Activated CD4-positive, alpha-beta memory T cell treated with anti-CD3 and anti-CD28 coated beads, Interleukin-2, amount 10 ng/mL, durations not matched to agents 7 days and 5 days (primary cell): Measurements from ENCODE around the gene NHLRC4. TPM values are rescaled to one million over a fixed set of nuclear protein-coding genes. Genes with fewer than 3 reads are reported as not detected.
"Not testable (repeated sequence)": the region's sequence is repeated elsewhere in the genome, so short reads cannot be mapped to it uniquely, and the experiment has no call there.

ENCODE experiments used
- CTCF ChIA-PET: fragments of 350-600 bp; sonication (Branson Sonifier 250); formaldehyde crosslinking; loops from one replicate; lab custom pipeline; 2021; ENCODE audit warnings: antibody characterized with exemption, inconsistent platforms; lab: Charles Lee
- POLR2A ChIA-PET: fragments of 350-600 bp; sonication (Branson Sonifier 250); formaldehyde crosslinking; loops from one replicate; lab custom pipeline; 2021; ENCODE audit warnings: antibody characterized with exemption; lab: Charles Lee
- DNase-seq: peaks from one replicate; pipeline ENCODE4 v3.0.0-alpha.2; 2020
- H3K27ac Mint-ChIP-seq: one replicate; pipeline ENCODE4 v1.8.0; 2021; ENCODE audit warnings: mild to moderate bottlenecking, mixed read lengths
- H3K27me3 Mint-ChIP-seq: one replicate; pipeline ENCODE4 v1.8.0; 2021; ENCODE audit warnings: mixed read lengths
- H3K36me3 Mint-ChIP-seq: one replicate; pipeline ENCODE4 v1.8.0; 2021; ENCODE audit warnings: low read depth, mixed read lengths
- H3K4me1 Mint-ChIP-seq: one replicate; pipeline ENCODE4 v1.8.0; 2021; ENCODE audit warnings: mixed read lengths
- H3K4me3 Mint-ChIP-seq: one replicate; pipeline ENCODE4 v1.8.0; 2021; ENCODE audit warnings: mild to moderate bottlenecking, mixed read lengths
- H3K9me3 Mint-ChIP-seq: one replicate; pipeline ENCODE4 v1.8.0; 2021; ENCODE audit warnings: mixed read lengths
- total RNA-seq, 2 experiments: library from RNA; stranded (reverse); gene quantifications; one replicate each; pipeline ENCODE4 v1.2.3, GENCODE V29; 2021

The NHLRC4 gene
- total RNA-seq, 2 experiments from 2014 or later: 2.3 to 2.6 TPM

DNA sequence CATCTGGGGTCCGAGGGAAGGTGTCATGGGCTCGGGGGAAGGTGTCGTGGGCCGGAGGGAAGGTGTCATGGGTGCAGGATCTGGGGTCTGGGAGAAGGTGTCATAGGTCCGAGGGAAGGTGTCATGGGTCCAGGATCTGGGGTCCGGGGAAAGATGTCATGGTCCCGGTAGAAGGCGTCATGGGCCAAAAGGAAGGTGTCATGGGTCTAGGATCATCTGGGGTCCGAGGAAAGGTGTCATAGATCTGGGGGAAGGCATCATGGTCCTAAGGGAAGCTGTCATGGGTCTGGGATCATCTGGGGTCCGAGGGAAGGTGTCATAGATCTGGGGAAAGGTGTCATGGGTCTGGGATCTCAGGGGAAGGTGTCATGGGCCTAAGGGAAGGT, 24.0 kb downstream of the NHLRC4 start:
- peak overlapping the region; percentile 47 for H3K27ac Mint-ChIP-seq
- H3K4me1 Mint-ChIP-seq: peaks cover 29% of the 10 kb centered on the region
- ChIA-PET CTCF (no interaction called here), POLR2A (interaction anchor here (0.7 to 1.5 kb wide), 4 partner anchors 19 to 373 kb away, joined by 3 to 6 read pairs (median 4); partner anchors contain the start of gene METTL26)
- no peaks in the 10 kb centered on the region for H3K9me3 Mint-ChIP-seq
- no peak for DNase-seq
- peaks cover 2% of the 10 kb centered on the region for H3K36me3 Mint-ChIP-seq
- peak overlapping the region; percentile 80 for H3K4me3 Mint-ChIP-seq
- H3K27me3 Mint-ChIP-seq: no peaks in the 10 kb centered on the region

DNA sequence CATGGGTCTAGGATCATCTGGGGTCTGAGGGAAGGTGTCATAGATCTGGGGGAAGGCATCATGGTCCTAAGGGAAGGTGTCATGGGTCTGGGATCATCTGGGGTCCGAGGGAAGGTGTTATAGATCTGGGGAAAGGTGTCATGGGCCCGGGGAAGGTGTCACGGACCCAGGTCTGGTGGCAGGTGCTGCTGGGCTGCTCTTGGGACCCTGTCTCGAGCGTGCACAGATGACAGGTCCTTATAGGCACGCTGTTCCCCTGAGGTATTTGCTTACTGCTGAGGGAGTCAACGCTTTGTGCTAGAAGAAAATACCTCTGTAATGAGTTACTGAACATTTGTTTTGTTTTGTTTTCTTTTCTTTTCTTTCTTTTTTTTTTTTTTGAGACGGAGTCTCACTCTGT, 24.4 kb downstream of the NHLRC4 start:
- CTCF ChIA-PET: no interaction called here
- no peaks in the 10 kb centered on the region for H3K27me3 Mint-ChIP-seq
- H3K4me3 Mint-ChIP-seq: peak overlapping the region; percentile 80

DNA sequence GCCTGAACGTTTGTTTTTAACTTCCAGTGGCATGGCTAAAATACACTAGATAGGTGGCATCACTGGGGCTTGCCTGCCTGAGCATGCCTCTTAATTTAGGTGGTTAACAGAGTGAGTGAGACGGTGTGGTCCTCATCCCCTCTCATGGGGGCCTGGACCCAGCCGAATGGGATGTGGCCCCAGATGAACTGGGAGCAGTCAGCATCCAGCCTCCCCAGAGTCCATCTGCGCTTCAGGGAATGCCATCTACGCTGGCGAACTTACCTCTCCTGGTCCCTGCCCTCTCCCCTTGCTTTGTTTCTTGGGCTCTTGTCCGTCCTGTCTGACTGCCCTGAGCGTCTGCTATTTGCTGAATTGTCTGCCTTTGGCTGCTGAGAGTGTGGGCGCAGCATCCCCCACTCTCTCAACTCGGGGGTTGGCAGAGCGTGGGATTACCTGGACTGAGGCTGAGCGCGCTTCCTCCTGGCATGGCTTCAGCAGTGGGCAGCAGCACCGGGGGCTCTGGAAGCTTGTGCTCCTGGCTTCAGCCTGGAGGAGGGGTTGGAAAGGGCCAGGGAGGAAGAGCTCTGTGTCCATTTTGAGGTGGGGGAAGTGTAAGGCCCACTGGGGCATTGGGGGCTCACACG, 25.2 kb downstream of the NHLRC4 start:
- H3K36me3 Mint-ChIP-seq: peaks cover 9% of the 10 kb centered on the region
- no peaks in the 10 kb centered on the region for H3K27me3 Mint-ChIP-seq
- POLR2A ChIA-PET: interaction anchor here (0.9 kb wide), 1 partner anchor 45 kb away, joined by 3 read pairs; the partner anchor contains the start of gene METTL26
- CTCF ChIA-PET: no interaction called here
- H3K4me1 Mint-ChIP-seq: peaks cover 31% of the 10 kb centered on the region
- H3K27ac Mint-ChIP-seq: no peak overlapping the region
- DNase-seq: no peak
- H3K9me3 Mint-ChIP-seq: no peaks in the 10 kb centered on the region
- H3K4me3 Mint-ChIP-seq: no peak overlapping the region

More for the DNA sequence above, 24.4 kb downstream of the NHLRC4 start:
- POLR2A ChIA-PET: interaction anchor here (1.5 kb wide), 1 partner anchor 44 kb away, joined by 4 read pairs; no protein-coding TSS in a partner anchor
- no peak for DNase-seq
- Mint-ChIP-seq H3K36me3 (peaks cover 5% of the 10 kb centered on the region), H3K9me3 (no peaks in the 10 kb centered on the region), H3K27ac (no peak overlapping the region), H3K4me1 (peaks cover 32% of the 10 kb centered on the region)

DNA sequence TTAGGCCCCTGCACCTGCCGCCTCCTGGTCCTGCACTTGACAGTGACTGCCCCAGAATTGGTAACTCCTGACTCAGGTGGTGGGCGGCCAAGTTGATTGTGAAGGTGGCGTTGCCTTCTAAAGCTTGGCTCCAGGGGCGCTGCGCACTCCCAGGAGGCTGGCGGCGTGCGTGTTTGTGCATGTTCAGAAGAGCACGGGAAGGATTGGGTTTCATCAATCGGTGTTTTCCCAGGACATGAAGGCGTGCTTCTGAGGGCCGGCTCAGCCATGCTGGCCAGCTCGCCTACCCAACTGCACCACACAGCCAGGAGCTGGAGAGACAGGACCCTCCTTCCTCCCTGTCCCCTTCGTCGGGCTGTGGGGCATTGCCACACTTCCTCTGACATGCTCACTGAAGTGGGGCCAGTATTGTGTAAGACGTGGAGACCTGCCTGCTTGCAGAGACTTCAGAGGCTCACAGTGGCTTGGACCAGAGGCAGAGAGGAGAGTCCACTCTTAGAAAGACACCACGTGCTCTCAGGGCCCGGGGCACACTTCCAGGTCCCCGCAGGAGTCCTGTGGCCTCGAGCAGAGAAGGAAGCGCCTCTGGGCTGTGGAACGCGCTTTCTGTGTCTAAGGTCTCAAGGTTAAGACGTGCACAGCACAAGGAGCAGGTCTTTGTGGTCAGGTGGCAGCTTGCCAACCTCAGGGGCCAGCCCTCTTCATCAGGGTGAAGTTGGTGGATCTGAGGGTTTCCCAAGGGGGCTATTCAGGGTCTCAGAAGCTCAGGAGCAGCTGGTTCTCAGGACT, 25.9 kb downstream of the NHLRC4 start:
- H3K36me3 Mint-ChIP-seq: peaks cover 8% of the 10 kb centered on the region
- no peaks in the 10 kb centered on the region for H3K9me3 Mint-ChIP-seq
- ChIA-PET POLR2A (interaction anchor here (0.9 kb wide), 1 partner anchor 44 kb away, joined by 3 read pairs; the partner anchor contains the start of gene METTL26), CTCF (no interaction called here)
- H3K27ac Mint-ChIP-seq: no peak overlapping the region
- no peak for DNase-seq
- no peak overlapping the region for H3K4me3 Mint-ChIP-seq
- peaks cover 24% of the 10 kb centered on the region for H3K4me1 Mint-ChIP-seq
- H3K27me3 Mint-ChIP-seq: no peaks in the 10 kb centered on the region

DNA sequence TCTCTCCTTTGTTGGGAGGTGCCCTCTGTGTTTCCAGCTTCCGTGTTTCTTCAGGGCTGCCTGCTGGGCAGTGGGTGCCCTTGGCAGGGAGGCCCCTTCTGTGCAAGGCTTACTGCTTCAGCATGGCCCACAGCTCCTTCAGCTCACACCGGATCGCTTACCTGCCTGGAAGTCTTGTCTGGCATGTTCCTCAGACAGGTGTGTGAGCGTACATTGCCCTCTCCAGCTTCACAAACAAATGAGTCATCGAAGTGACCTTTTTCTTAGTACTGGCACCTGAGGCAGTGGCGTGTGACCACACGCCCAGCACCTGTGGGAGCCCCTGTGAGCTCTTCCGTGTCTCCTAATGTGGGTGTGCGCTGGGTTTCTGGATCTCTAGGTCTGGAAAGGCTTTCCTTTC, 26.6 kb downstream of the NHLRC4 start:
- ChIA-PET POLR2A (no interaction called here), CTCF (no interaction called here)
- Mint-ChIP-seq H3K4me3 (no peak overlapping the region), H3K27me3 (no peaks in the 10 kb centered on the region), H3K27ac (no peak overlapping the region), H3K36me3 (peaks cover 8% of the 10 kb centered on the region), H3K9me3 (no peaks in the 10 kb centered on the region), H3K4me1 (peaks cover 19% of the 10 kb centered on the region)
- no peak for DNase-seq

DNA sequence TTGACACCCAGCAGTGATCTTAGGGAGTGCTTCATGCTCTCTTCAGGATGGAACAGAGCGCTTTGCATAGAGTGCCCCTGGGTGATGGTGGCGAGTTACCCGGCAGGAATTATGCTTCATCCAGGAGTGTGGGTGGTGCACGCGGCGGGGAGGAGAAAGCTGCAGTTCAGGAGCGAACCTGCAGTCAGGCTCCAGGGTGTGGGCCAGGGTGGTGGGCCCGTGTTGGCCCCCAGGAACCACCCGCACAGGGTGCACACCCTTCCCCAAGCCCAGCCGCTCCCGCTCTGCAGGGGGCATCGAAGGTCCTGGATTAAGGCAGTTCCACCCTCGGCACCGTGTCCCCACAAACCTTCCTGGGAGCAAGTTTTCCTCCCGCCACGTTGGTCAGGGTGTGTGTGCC, 27.0 kb downstream of the NHLRC4 start:
- Mint-ChIP-seq H3K4me3 (no peak overlapping the region), H3K27ac (no peak overlapping the region), H3K27me3 (no peaks in the 10 kb centered on the region), H3K36me3 (peaks cover 8% of the 10 kb centered on the region), H3K9me3 (no peaks in the 10 kb centered on the region), H3K4me1 (peaks cover 19% of the 10 kb centered on the region)
- POLR2A ChIA-PET: no interaction called here
- DNase-seq: no peak
- CTCF ChIA-PET: no interaction called here

DNA sequence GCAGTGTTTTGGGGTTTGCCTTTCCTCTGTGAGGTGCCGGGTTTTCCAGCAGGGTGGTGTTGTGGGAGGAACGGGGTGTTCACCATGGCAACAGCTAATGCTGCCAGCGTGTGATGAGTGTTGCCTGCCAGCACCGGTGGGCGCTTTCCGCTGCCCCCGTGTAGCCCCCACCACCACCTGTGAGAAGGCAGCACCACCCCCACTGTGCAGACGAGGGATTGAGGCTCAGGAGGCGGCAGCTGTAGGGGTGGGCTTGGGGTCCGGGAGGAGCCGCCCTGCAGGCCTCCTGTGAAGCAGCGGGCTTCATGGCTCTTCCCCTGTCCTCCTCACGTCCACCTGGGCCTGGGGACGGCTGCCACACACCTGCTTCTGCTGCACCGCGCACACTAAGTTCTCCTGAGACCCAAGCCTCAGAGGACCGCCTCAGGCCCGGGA, 28.3 kb downstream of the NHLRC4 start:
- no peak for DNase-seq
- Mint-ChIP-seq H3K4me3 (no peak overlapping the region), H3K36me3 (peaks cover 8% of the 10 kb centered on the region), H3K4me1 (peaks cover 19% of the 10 kb centered on the region), H3K9me3 (no peaks in the 10 kb centered on the region), H3K27ac (no peak overlapping the region), H3K27me3 (no peaks in the 10 kb centered on the region)
- ChIA-PET CTCF (no interaction called here), POLR2A (no interaction called here)

DNA sequence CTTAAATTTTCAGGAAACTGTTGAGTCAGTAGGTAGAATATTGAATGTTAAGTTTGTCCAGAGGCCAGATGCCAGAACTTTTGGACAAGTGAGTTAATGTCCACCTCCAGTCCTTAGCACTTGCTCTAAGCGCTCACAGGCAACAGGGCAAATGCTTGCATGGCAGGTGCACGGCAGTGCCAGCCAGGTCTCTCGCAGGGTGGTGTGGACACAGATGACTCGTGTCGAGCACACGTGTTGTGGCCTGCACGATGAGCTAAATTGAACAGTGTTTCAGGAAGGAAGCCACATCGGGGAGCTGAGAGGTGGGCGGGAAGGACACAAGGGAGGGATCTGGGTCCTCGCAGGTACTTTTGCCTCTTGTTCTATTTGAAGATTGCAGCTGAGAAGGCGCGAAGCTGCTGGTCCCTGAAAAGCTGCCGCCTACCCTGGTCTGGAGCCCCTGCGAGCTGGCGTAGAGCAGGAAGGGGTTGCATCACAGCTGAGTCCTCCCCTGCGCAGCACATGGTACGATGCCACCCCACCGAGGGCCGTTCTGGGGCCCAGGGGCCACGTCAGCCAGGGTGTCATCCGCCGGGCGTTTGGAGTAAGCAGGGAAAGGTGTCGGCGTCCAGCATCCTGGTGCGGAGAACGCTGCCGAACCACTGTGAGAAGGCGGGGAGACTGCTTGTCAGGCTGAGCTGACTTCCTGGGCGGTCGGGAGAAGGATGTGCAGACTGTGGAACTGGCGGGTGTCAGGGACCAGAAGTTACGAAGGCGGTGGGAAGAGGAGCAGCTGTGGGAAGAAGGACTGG, 29.3 kb downstream of the NHLRC4 start:
- CTCF ChIA-PET: no interaction called here
- H3K36me3 Mint-ChIP-seq: peaks cover 8% of the 10 kb centered on the region
- H3K9me3 Mint-ChIP-seq: no peaks in the 10 kb centered on the region
- no peak for DNase-seq
- H3K4me3 Mint-ChIP-seq: no peak overlapping the region
- H3K27me3 Mint-ChIP-seq: no peaks in the 10 kb centered on the region
- H3K27ac Mint-ChIP-seq: no peak overlapping the region
- peaks cover 12% of the 10 kb centered on the region for H3K4me1 Mint-ChIP-seq
- POLR2A ChIA-PET: no interaction called here

DNA sequence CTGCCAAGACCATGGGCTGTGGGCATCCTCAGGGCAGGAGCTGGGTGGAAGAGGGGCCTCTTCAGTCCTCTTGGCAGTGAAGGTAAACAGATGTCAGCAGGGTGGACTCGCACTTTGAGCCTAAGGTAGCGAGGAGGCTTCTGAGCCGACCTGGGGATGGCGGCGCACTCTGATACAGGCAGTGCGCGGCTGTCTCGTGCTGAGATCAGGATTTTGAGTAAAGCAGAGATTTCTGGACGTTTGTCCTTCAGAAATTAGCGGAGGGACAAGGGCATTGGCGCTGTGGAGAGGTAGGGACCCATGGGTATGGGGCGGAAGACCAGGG, 29.9 kb downstream of the NHLRC4 start:
- POLR2A ChIA-PET: no interaction called here
- no peaks in the 10 kb centered on the region for H3K27me3 Mint-ChIP-seq
- no peaks in the 10 kb centered on the region for H3K9me3 Mint-ChIP-seq
- no peak overlapping the region for H3K4me3 Mint-ChIP-seq
- DNase-seq: no peak
- no peak overlapping the region for H3K27ac Mint-ChIP-seq
- H3K36me3 Mint-ChIP-seq: peaks cover 8% of the 10 kb centered on the region
- CTCF ChIA-PET: no interaction called here
- peaks cover 10% of the 10 kb centered on the region for H3K4me1 Mint-ChIP-seq

DNA sequence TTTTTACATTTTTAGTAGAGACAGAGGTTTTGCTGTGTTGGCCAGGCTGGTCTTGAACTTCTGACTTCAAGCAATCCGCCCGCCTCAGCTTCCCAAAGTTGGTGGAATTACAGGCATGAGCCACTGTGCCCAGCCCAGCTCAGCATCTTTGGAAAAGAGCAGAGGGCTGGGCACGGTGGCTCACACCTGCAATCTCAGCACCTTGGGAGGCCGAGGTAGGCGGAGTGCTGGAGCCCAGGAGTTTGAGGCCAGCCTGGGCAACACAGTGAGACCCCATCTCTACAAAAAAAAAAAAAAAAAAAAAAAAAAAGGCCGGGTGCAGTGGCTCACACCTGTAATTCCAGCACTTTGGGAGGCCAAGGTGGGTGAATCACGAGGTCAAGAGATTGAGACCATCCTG, 30.9 kb downstream of the NHLRC4 start:
- H3K4me1 Mint-ChIP-seq, POLR2A ChIA-PET, H3K4me3 Mint-ChIP-seq, H3K27ac Mint-ChIP-seq, H3K27me3 Mint-ChIP-seq, H3K36me3 Mint-ChIP-seq, DNase-seq, H3K9me3 Mint-ChIP-seq: not testable (repeated sequence)
- CTCF ChIA-PET: interaction anchor here (1.1 kb wide), 1 partner anchor 22 kb away, joined by 3 read pairs; no protein-coding TSS in a partner anchor

DNA sequence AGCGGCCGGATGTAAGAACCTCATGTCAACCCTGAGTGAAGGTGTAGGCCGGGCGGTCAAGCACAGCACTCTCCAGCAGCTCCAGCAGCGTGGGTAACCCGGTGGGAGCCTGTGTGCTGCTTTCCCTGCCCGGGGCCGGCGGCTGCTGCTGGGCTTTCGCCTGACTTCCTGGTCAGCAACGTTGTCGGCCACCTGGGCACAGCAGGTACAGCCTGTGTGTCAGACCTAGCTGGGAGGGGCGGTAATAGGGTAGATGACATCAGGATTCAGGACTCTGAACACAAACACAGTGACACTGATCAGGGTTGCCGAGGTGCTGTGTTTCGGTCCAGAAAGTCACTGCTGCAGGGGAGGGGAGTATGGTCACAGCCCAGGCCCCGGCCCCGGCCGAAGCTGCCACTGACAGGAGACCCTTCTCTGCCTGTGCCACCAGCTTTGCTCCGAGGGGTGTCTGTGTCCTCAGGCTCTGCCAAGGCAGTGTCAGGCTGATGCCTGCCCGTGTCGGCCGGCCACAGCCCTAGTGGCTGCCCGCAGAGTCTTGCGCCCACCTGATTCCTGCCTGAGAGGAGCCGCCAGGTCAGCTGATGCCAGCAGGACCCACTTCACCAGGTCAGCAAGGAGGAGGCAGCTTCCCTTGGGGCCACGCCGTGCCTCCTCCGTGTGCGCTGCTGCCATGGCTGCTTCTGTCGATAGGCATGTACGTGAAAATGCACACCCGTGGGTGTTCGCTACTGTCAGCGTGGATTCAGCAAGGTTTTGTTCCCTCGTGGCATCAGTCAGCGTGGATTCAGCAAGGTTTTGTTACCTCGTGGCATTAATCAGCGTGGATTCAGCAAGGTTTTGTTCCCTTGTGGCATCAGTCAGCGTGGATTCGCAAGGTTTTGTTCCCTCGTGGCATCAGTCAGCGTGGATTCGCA, 32.3 kb downstream of the NHLRC4 start:
- CTCF ChIA-PET: interaction anchor here (1.1 kb wide), 1 partner anchor 21 kb away, joined by 3 read pairs; no protein-coding TSS in a partner anchor
- no peaks in the 10 kb centered on the region for H3K27me3 Mint-ChIP-seq
- H3K4me3 Mint-ChIP-seq: no peak overlapping the region
- POLR2A ChIA-PET: no interaction called here
- H3K9me3 Mint-ChIP-seq: no peaks in the 10 kb centered on the region
- peaks cover 4% of the 10 kb centered on the region for H3K4me1 Mint-ChIP-seq
- H3K27ac Mint-ChIP-seq: no peak overlapping the region
- DNase-seq: no peak
- H3K36me3 Mint-ChIP-seq: peaks cover 8% of the 10 kb centered on the region

DNA sequence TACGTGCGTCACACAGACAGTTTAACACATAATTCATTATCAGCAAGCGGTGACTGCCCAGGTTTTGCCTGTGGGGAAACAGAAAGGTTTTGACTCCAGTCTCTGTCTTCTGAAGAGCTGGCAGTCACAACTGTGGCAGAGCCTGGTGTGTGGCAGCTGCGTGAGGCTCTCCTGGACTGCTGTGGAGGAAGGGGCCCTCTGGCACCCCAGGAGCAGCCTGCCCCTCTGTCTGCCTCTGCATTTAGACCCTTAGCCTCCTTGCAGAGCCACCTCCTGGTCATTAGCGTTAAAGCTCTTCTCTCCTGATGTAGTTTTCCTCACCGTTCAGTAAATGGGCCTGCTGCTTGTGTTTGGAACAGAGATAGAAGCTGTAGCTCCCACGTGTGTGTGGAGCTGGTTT, 34.0 kb downstream of the NHLRC4 start:
- H3K36me3 Mint-ChIP-seq: peaks cover 8% of the 10 kb centered on the region
- peaks cover 3% of the 10 kb centered on the region for H3K4me1 Mint-ChIP-seq
- CTCF ChIA-PET: interaction anchor here (1.2 to 1.3 kb wide), 2 partner anchors 9 to 24 kb away, joined by 3 read pairs; no protein-coding TSS in a partner anchor
- H3K27ac Mint-ChIP-seq: no peak overlapping the region
- DNase-seq: no peak
- POLR2A ChIA-PET: interaction anchor here (1.1 to 1.6 kb wide), 3 partner anchors 12 to 49 kb away, joined by 3 to 6 read pairs (median 4); partner anchors contain the start of gene METTL26
- no peaks in the 10 kb centered on the region for H3K9me3 Mint-ChIP-seq
- H3K27me3 Mint-ChIP-seq: no peaks in the 10 kb centered on the region
- no peak overlapping the region for H3K4me3 Mint-ChIP-seq
